Renal cortical epithelial cell (primary cell): ENCODE results near the gene C10orf67. TPM values are rescaled to one million over a fixed set of nuclear protein-coding genes. Genes with fewer than 3 reads are reported as not detected.
"Not testable (repeated sequence)": the region's sequence is repeated elsewhere in the genome, so short reads cannot be mapped to it uniquely, and the experiment has no call there.

Source experiments
- DNase-seq: peaks from one replicate; pipeline ENCODE4 v3.0.0-alpha.2; 2011; ENCODE audit warnings: low read depth
- total RNA-seq: library from RNA; depleted of rRNA; stranded (reverse); fragments of >200 nt; gene quantifications from 2 replicates; pipeline ENCODE4 v1.2.3, GENCODE V29; 2014

Gene C10orf67
- total RNA-seq, 1 donor from 2014 or later, result 0.55 TPM

DNA sequence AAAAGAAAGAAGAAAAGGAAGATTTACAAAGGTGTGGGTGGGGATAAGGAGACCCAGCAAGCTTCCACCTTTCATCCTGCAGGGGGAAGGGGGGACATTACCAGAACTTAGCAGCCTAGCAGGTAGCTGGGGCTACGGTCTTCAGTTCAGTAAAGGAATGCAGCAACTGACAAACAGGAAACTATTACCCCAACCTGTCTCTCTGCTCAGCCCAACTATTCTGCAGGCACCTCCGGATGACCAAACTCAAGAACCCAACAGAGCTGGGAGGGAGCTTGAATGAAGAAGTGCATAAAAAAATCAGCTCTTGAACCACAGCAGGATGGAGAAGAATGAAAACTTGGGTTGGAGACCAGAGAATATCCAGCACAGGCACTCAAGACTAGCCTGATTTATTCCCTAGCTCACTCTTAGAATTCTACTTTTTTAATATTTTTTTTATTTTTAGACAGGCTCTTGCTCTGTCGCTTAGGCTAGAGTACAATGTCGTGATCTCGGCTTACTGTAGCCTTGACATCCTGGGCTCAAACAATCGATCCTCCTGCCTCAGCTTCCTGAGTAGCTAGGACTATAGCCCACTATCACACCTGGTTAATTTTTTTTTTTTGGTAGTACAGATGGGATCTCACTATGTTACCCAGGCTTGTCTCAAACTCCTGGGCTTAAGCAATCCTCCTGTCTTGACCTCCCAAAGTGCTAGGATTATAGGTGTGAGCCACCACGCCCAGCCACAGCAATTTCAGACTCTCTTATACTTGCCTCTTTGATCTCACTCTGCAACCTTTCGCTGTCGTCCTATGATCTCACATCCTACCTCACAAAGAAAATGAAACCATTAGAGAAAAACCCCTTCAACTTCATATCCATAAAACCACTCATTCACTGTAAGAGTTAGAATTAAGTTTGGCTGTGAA, 18.5 kb upstream of the C10orf67 start:
- no peak for DNase-seq

DNA sequence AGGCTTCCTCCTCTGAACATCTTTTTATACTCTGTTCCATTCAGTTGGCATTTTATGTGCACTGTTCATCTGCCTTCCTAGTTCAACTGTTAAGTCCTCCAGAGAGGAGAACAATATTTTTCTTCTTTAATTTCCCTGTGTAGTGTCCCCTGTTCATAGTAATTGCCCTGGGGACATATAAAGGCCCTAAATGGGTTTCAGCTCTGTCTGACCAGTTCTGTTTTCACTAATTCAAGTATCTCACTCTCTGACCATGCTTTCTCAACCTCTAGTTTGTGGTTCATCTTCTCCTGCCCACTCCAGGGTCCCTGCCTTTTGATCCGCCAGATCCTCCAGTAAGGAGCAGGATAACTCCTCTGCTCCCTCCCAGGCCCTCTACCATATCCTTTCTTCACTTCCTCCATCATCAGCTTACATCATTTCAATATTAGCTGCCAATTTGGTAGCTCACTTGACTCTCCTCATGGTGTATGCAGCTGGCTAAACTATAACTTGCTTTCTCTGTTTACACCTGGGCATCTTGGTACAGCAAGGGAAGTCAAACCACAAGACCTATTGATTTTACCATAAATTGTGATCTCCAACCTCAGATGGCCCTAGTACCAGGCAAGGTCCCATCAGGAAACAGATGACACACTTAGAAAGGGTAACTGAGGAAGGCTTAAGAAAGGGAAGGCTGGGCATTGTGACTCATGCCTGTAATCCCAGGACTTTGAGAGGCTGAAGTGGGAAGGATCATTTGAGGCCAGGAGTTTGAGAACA, 17.7 kb upstream of the C10orf67 start:
- no peak for DNase-seq

GRCh38 chr10:23361665-23362064, 17.1 kb upstream of the C10orf67 start:
- no peak for DNase-seq

DNA sequence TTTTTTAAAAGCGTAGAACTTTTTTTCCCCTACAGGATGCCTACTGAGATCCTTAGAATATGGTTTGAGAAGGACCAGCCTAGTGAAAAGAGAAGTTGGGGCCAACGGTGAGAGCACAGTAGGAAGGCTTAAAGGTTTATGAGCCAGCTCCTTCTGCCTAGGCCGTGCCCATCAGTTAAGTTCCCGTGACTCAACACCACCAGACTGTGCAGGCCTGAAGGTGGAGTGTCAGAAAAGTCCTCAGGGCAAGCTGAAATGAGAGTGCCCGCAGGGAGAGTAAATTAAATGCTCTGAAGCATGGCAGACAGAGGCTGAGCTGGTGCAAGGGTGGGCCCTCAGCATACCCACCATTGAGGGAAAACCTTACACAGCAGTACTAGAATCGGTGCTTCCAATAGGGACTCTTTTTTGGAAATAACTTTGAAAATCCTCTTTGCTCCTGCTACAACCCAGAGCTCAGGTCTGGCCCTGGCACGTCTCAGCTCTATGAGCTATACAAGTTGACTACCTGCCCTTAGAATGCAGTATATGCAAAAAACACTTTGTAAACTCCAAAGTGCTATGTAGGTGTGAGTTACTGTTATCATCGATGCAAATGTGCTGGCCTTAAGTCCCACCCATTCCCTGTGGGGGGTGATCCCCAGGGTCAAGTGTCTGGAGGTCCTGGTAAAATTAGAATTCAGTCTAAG, 15.2 kb upstream of the C10orf67 start:
- peak; percentile 83 for DNase-seq

GRCh38 chr10:23358357-23358756, 13.8 kb upstream of the C10orf67 start:
- no peak for DNase-seq

DNA sequence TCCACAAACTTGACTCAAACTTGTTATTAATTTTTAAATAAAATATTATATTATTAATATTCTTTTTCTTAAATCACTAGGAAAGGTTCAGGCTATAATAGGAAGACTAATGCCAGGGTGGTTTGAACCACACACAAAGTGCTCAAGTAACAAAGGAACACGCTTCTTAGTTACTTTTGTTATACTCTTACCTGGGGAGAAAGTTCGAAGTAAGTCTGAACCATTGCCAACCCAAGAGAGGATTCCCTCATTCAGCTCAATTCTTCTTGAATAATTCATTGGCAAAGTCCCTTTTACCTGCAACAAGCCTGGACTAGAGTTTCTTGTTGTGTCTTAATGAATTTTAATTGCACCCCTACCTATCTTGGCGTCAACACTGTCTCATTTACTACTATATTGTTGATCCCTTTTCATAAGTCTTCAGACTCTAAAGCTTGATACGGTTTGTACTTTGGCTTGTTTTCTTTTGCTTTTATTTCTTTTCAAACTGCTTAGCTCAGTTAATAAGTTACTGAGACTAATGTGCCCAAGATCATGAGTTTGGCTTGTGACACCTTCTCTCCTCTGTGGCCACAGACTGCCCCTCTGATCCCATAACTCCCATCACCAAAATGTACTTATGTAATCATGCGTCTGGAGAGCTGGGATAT, 10.2 kb upstream of the C10orf67 start:
- peak; percentile 95 for DNase-seq

GRCh38 chr10:23351926-23352519, 7.4 kb upstream of the C10orf67 start:
- peak; percentile 95 for DNase-seq

- not testable (repeated sequence) for DNase-seq
These were observed 6.1 kb upstream of the C10orf67 start for GRCh38 chr10:23350706-23351105.

GRCh38 chr10:23345861-23346260, 1.3 kb upstream of the C10orf67 start:
- DNase-seq, result peak; percentile 83

- DNase-seq, result peak; percentile 52
These were observed 881 bp downstream of the C10orf67 start for GRCh38 chr10:23343591-23344240.

GRCh38 chr10:23342213-23342884, 2.2 kb downstream of the C10orf67 start:
- no peak for DNase-seq

DNA sequence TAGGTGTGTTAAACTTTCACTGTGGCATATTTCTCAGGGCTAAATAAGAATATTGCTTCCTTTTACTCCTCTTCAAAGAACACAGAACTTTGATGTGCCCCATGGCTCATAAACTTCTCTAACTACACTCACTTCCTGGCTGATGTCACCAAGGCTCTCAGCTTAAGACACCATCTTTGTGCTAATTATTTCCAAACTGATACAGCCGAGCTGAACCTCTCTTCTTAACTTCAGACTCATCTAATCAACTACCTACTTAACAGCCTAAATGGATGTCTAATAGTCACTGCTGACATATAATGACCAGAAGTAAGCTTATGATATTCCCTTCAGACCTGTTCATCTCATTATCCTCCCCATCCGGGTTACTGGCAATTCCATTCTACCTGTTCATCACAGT, 3.6 kb downstream of the C10orf67 start:
- peak; percentile 84 for DNase-seq

GRCh38 chr10:23340354-23340753, 4.2 kb downstream of the C10orf67 start:
- DNase-seq, result no peak

GRCh38 chr10:23338886-23339285, 5.7 kb downstream of the C10orf67 start:
- no peak for DNase-seq

DNA sequence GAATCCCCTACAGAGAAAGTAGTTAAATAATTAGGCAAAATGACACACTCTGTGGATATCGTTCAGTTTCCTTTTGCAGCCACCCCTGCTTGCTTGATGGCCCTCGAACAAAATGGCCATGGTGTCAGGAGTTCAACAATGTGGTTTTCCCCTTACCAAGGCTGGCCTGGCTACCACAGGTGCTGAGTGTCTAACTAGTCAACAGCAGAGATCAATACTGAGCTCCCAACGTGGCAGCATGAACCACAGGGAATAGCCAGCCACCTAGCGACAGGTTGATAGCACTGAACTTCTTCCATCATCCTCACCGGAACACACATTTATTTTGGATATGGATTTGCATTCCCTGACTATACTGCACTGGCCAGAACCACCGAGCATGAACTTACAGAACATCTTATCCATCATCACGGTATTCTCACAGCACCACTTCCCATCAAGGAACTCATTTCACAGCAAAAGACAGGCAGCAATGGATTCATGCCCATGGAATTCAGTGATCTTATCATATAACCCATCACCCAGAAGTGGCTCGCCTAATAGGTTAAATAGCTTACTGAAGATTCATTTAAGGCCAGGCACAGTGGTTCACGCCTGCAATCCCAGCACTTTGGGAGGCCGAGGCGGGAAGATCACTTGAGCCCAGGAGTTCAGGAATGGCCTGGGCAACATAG, 6.3 kb downstream of the C10orf67 start:
- peak; percentile 49 for DNase-seq

DNA sequence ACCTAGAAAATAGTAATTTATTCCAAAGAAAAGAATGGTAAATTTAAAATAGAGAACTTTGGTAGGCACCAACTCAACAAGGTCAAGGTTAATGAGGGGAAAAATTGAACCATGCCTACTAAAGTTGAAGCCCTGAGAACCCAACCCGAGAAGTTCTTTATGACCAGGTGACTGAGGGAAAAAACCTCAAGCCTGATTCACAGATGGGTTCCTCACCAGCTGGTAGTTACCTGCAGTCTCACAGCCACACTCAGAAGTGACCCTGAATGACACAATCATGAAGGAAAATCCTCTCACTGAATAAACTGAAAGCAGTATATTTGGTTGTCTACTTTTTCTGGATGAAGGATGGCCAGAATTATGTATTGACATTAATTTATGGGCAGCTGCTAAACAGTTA, 7.0 kb downstream of the C10orf67 start:
- DNase-seq, result no peak

DNA sequence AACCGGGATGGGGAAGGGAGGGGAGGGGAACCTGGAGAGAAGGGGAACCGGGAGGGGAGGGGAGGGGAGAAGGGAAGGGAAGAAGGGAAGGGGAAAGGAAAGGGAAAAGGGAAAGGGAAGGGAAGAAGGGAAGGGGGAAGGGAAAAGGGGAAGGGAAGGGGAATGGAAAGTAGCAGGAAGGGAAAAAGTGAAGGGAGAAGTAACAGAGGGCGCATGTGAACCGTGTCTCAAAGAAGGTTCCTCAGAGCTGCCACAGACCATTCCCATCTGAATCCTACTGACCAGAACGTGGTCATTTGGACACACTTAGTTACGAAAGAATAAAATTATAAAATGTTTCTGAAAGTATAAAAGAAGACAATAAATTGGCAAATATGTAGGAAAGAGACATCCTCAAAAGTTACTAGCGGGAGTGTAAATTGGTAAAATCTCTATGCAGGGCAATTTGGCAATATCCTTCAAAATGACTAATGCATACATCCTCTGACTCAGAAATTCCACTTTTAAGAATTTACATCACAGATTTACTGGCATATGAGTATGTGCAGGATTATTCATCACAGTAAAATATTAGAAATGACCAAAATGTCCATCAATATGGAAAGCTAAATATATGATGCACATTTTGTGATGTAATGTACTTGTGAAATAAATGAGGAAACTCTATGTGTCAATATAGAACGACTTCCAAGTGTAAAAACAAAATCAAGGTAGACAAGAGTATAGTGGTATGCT, 12.9 kb downstream of the C10orf67 start:
- DNase-seq, result no peak

DNA sequence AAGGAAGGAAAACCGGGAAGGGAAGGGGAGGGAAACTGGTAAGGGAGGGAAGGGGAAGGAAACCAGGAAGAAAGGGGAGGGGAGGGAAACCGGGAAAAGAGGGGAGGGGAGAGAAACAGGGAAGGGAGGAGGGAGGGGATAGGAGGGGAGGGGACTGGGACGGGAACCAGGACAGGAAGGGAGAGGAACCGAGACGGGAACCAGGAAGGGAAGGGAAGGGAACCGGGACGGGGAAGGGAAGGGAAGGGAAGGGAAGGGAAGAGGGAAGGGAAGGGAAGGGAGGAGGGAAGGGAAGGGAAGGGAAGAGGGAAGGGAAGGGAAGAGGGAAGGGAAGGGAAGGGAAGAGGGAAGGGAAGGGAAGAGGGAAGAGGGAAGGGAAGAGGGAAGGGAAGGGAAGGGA, 13.6 kb downstream of the C10orf67 start:
- no peak for DNase-seq
